ENCODE measurements around the gene HIF1AN.

Gene HIF1AN

GRCh38 chr10:100598166-100598565, 62.4 kb downstream of the HIF1AN start:
- TF ChIP-seq CTCF (IDR thresholded peaks at IDR 0.05; ENCODE audit: low read depth, low read length, missing control alignments): no peak
- no peaks in the 10 kb centered on the region for H3K36me3 ChIP-seq (replicated peaks)
- DNase-seq: no peak
- H3K4me3 ChIP-seq (ENCODE audit: low read depth, low read length): no peak overlapping the region
- no peaks in the 10 kb centered on the region for H3K27me3 ChIP-seq (replicated peaks)
- H3K27ac ChIP-seq: no peak overlapping the region
- in situ Hi-C loops (cut with HindIII; ENCODE audit: low pct_ligation_motif_present, low sequenced_read_pairs): no loop called here

GRCh38 chr10:100600218-100600617, 64.5 kb downstream of the HIF1AN start:
- H3K4me3 ChIP-seq (ENCODE audit: low read depth, low read length): no peak overlapping the region
- H3K27me3 ChIP-seq (replicated peaks): no peaks in the 10 kb centered on the region
- in situ Hi-C loops (cut with HindIII; ENCODE audit: low pct_ligation_motif_present, low sequenced_read_pairs): no loop called here
- no peaks in the 10 kb centered on the region for H3K36me3 ChIP-seq (replicated peaks)
- no peak for DNase-seq
- no peak for TF ChIP-seq CTCF (IDR thresholded peaks at IDR 0.05; ENCODE audit: low read depth, low read length, missing control alignments)
- no peak overlapping the region for H3K27ac ChIP-seq

- H3K36me3 ChIP-seq (replicated peaks): no peaks in the 10 kb centered on the region
- no peak for DNase-seq
These were observed 71.7 kb downstream of the HIF1AN start for GRCh38 chr10:100607439-100607838.

More at GRCh38 chr10:100607439-100607838, 71.7 kb downstream of the HIF1AN start:
- Histone ChIP-seq H3K27ac (no peak overlapping the region), H3K27me3 (replicated peaks) (no peaks in the 10 kb centered on the region), H3K4me3 (ENCODE audit: low read depth, low read length) (no peak overlapping the region)
- no peak for TF ChIP-seq CTCF (IDR thresholded peaks at IDR 0.05; ENCODE audit: low read depth, low read length, missing control alignments)
- in situ Hi-C loops (cut with HindIII; ENCODE audit: low pct_ligation_motif_present, low sequenced_read_pairs): no loop called here
